GM21737 (cell line): Measurements from ENCODE around the gene ATP1A1.

Experiments used
- ATAC-seq: cut with Tn5 transposase; IDR thresholded peaks from one replicate; pipeline ENCODE4 v1.9.1; 2021; ENCODE audit warnings: mild to moderate bottlenecking, moderate library complexity; ENCODE audit not compliant: unreplicated experiment

ATP1A1 gene

GRCh38 chr1:116372651-116373430, at the start of gene ATP1A1:
Gene ATP1A1 (plus strand): TSS chr1:116373244. CDS start chr1:116373512, 268 bp downstream.
- ATAC-seq = peak; percentile 62

- no peak for ATAC-seq
Observed at GRCh38 chr1:116323491-116323890, 49.6 kb upstream of the ATP1A1 start.

GRCh38 chr1:116324411-116324810, 48.6 kb upstream of the ATP1A1 start:
- ATAC-seq = no peak

- ATAC-seq = no peak
Observed at GRCh38 chr1:116325104-116325503, 47.9 kb upstream of the ATP1A1 start.

GRCh38 chr1:116325922-116326321, 47.1 kb upstream of the ATP1A1 start:
- no peak for ATAC-seq

GRCh38 chr1:116326486-116326885, 46.6 kb upstream of the ATP1A1 start:
- no peak for ATAC-seq

GRCh38 chr1:116328671-116329070, 44.4 kb upstream of the ATP1A1 start:
- ATAC-seq = no peak

GRCh38 chr1:116329524-116330341, 43.3 kb upstream of the ATP1A1 start:
- ATAC-seq = no peak

GRCh38 chr1:116330342-116330652, 42.7 kb upstream of the ATP1A1 start:
- no peak for ATAC-seq

GRCh38 chr1:116330846-116331245, 42.2 kb upstream of the ATP1A1 start:
- ATAC-seq = no peak

- ATAC-seq = no peak
Observed at GRCh38 chr1:116331523-116331922, 41.5 kb upstream of the ATP1A1 start.

GRCh38 chr1:116332451-116332850, 40.6 kb upstream of the ATP1A1 start:
- no peak for ATAC-seq

GRCh38 chr1:116333171-116334014, 39.7 kb upstream of the ATP1A1 start:
- no peak for ATAC-seq

- no peak for ATAC-seq
Observed at GRCh38 chr1:116334015-116334547, 39.0 kb upstream of the ATP1A1 start.

GRCh38 chr1:116334868-116335635, 38.0 kb upstream of the ATP1A1 start:
- ATAC-seq = no peak

GRCh38 chr1:116335850-116336624, 37.0 kb upstream of the ATP1A1 start:
- ATAC-seq = no peak

GRCh38 chr1:116337398-116337797, 35.6 kb upstream of the ATP1A1 start:
- no peak for ATAC-seq

GRCh38 chr1:116338400-116338799, 34.6 kb upstream of the ATP1A1 start:
- no peak for ATAC-seq

- no peak for ATAC-seq
Observed at GRCh38 chr1:116340506-116341231, 32.4 kb upstream of the ATP1A1 start.
